Tibial nerve (tissue), 4 donors: Measurements from ENCODE around the gene CLEC2D.

Source experiments
- CTCF ChIP-seq, 5 experiments: fragments of 200-600 bp in 3 of 5; fragments of 450-650 bp in 2 of 5; sonication (generic) in 3 of 5; IDR thresholded peaks; one replicate each; pipeline ENCODE4 v1.5.1; 2016 to 2019; ENCODE audit warnings: antibody characterized with exemption in 5 of 5, mild to moderate bottlenecking in 3 of 5, moderate library complexity in 2 of 5
- EP300 ChIP-seq, 2 donors: sonication (generic); formaldehyde crosslinking; IDR thresholded peaks; one replicate each; pipeline ENCODE4 v1.6.1; 2017; ENCODE audit warnings: antibody characterized with exemption in 2 of 2, mild to moderate bottlenecking in 1 of 2
- POLR2A ChIP-seq, 2 donors: fragments of 450-650 bp; IDR thresholded peaks; one replicate each; pipeline ENCODE4 v1.6.1; 2017; ENCODE audit warnings: antibody characterized with exemption in 2 of 2, mild to moderate bottlenecking in 2 of 2, moderate library complexity in 2 of 2

- TF ChIP-seq CTCF (IDR thresholded peaks at IDR 0.05) (no peak), POLR2A (IDR thresholded peaks at IDR 0.05) (no peak), EP300 (IDR thresholded peaks at IDR 0.05) (no peak)
Measured at GRCh38 chr12:9702255-9702654, 32.7 kb downstream of the CLEC2D start.
